Body of pancreas (tissue), 4 donors: ENCODE results near the gene TGM2. TPM values are rescaled to one million over a fixed set of nuclear protein-coding genes. Genes with fewer than 3 reads are reported as not detected.

Experiments used
- ATAC-seq: fragments of 150-250 bp; one replicate; pipeline ENCODE4 v1.9.1; 2016
- DNase-seq, 4 donors: peaks; one replicate each; pipeline ENCODE4 v3.0.0-alpha.2; 2019
- H3K27ac ChIP-seq, 4 donors: fragments of 200-600 bp; sonication (generic); 1 replicate in 3 of 4; 2 replicates in 1 of 4; pipeline versions ENCODE4 v1.5.1 to v1.6.1; 2016 to 2019; ENCODE audit warnings: mild to moderate bottlenecking in 1 of 4, mixed read lengths in 1 of 4, moderate library complexity in 1 of 4
- H3K27me3 ChIP-seq, 2 donors: fragments of 200-600 bp; sonication (generic); one replicate each; pipeline ENCODE4 v1.6.0; 2016; ENCODE audit warnings: mild to moderate bottlenecking in 1 of 2
- H3K36me3 ChIP-seq, 2 donors: fragments of 200-600 bp; sonication (generic); replicated peaks in 1 of 2; 2 replicates each; pipeline ENCODE4 v1.5.1; 2016; ENCODE audit warnings: low read depth in 2 of 2; ENCODE audit not compliant: insufficient read depth in 1 of 2
- H3K4me1 ChIP-seq: fragments of 200-600 bp; sonication (generic); one replicate; pipeline ENCODE4 v1.6.0; 2016
- H3K4me3 ChIP-seq, 2 donors: fragments of 200-600 bp; sonication (generic); 1 replicate in 1 of 2; 2 replicates in 1 of 2; pipeline ENCODE4 v1.5.1; 2016 to 2019
- H3K9me3 ChIP-seq, 3 donors: fragments of 200-600 bp; sonication (generic); 1 replicate in 2 of 3; 2 replicates in 1 of 3; pipeline ENCODE4 v1.5.1; 2016
- CTCF ChIP-seq, 7 experiments: fragments of 450-650 bp in 4 of 7; fragments of 200-600 bp in 3 of 7; sonication (generic) in 3 of 7; IDR thresholded peaks; one replicate each; pipeline ENCODE4 v1.5.1; 2016 to 2019; ENCODE audit warnings: antibody characterized with exemption in 7 of 7
- POLR2A ChIP-seq, 3 donors: fragments of 450-650 bp; IDR thresholded peaks; one replicate each; pipeline ENCODE4 v1.6.1; 2016; ENCODE audit warnings: antibody characterized with exemption in 3 of 3, mild to moderate bottlenecking in 2 of 3
- WGBS, 2 donors: methylation state at CpG; one replicate each; pipeline ENCODE4 v1.1.5; 2017; 5-methylcytosine and 5-hydroxymethylcytosine counted together
- intact Hi-C: fragments of 100-400 bp; cut with DNase I; formaldehyde crosslinking; loops from one replicate; pipeline ENCODE4 v1.15.1; 2023
- total RNA-seq, 2 donors: library from RNA; depleted of rRNA; stranded (reverse); fragments of >200 nt; gene quantifications; one replicate each; pipeline ENCODE4 v1.1.0, GENCODE V29; 2016

TGM2 gene
- total RNA-seq, 2 donors from 2014 or later = 17.1 to 27.5 TPM

- TF ChIP-seq POLR2A (IDR thresholded peaks at IDR 0.05) = no peak
- no peak for TF ChIP-seq CTCF (IDR thresholded peaks at IDR 0.05)
- Histone ChIP-seq H3K27me3 (no peaks in the 10 kb centered on the region), H3K4me1 (peaks cover 26% of the 10 kb centered on the region), H3K9me3 (no peaks in the 10 kb centered on the region), H3K36me3 (no peaks in the 10 kb centered on the region), H3K4me3 (no peak overlapping the region), H3K27ac (no peak overlapping the region)
- DNase-seq (no peak), ATAC-seq (no peak)
- intact Hi-C loops = no loop called here
- WGBS, 2 donors = 91 to 93% methylated on average over 7 to 16 of the region's 16 CpGs
Observed at GRCh38 chr20:38141889-38142494, 23.1 kb downstream of the TGM2 start.

- H3K27me3 ChIP-seq = no peaks in the 10 kb centered on the region
- peaks cover 26% of the 10 kb centered on the region for H3K4me1 ChIP-seq
- no peak overlapping the region for H3K27ac ChIP-seq
- DNase-seq (no peak), ATAC-seq (no peak)
- H3K36me3 ChIP-seq = no peaks in the 10 kb centered on the region
- 81% methylated on average over 22 to 23 of the region's 23 CpGs for whole genome bisulfite sequencing, 2 donors
- intact Hi-C loops = no loop called here
- no peaks in the 10 kb centered on the region for H3K9me3 ChIP-seq
- TF ChIP-seq CTCF (IDR thresholded peaks at IDR 0.05) (no peak), POLR2A (IDR thresholded peaks at IDR 0.05) (no peak)
- H3K4me3 ChIP-seq = no peak overlapping the region
Observed at GRCh38 chr20:38141204-38141888, 23.7 kb downstream of the TGM2 start.

DNA sequence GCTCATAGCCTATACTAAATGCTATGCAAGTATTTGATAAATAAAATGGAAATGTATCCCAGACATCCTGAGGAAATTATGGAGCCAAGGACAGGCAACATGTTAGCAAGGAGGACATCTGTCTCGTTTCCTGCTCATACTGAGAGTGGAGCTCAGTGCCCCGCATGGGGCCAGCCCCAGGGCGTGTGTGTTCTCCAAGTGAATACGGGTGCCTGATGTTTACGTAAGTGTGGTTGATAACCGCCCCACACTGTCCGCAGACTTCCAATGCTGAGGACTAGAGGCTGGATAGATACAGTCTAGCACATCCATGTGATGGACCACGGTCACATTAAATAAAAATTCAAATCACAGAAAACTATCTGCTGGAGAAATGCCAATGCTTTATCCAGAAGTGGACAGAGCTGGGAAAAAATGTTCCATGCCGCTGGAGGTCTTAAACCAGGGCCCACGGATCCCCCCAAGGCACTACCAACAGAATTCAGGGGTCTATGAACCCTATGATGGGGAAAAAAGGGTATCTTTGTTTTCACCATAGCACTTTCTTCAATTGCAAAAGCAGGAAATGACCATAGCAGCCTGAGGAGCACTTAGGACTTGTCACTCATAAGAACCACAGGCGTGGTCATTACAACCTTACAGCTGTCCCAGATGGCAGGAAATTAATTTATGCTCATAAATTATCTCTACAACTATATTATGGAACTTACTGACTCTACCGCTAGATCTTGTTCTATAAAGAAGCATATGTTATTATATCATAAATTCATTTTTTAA lies 24.9 kb downstream of the TGM2 start:
- no peak for ATAC-seq
- no peak overlapping the region for H3K4me3 ChIP-seq
- H3K4me1 ChIP-seq = peaks cover 26% of the 10 kb centered on the region
- no peaks in the 10 kb centered on the region for H3K9me3 ChIP-seq
- no peak for TF ChIP-seq POLR2A (IDR thresholded peaks at IDR 0.05)
- TF ChIP-seq CTCF (IDR thresholded peaks at IDR 0.05) = no peak
- no peaks in the 10 kb centered on the region for H3K27me3 ChIP-seq
- whole genome bisulfite sequencing, 2 donors = 76 to 81% methylated on average over 12 of the region's 12 CpGs
- no peak for DNase-seq
- no peaks in the 10 kb centered on the region for H3K36me3 ChIP-seq
- no peak overlapping the region for H3K27ac ChIP-seq
- intact Hi-C loops = no loop called here

GRCh38 chr20:38139156-38139912 lies 25.7 kb downstream of the TGM2 start:
- Histone ChIP-seq H3K4me1 (peaks cover 25% of the 10 kb centered on the region), H3K27me3 (no peaks in the 10 kb centered on the region), H3K27ac (no peak overlapping the region), H3K9me3 (no peaks in the 10 kb centered on the region), H3K4me3 (no peak overlapping the region), H3K36me3 (no peaks in the 10 kb centered on the region)
- no peak for ATAC-seq
- 80 to 85% methylated on average over 22 to 25 of the region's 25 CpGs for WGBS, 2 donors
- DNase-seq = no peak
- intact Hi-C loops = no loop called here
- TF ChIP-seq POLR2A (IDR thresholded peaks at IDR 0.05) (no peak), CTCF (IDR thresholded peaks at IDR 0.05) (no peak)
